SK-N-SH treated with all-trans-retinoic acid at 6 μM for 48 hours (cell line): ENCODE data around the gene SVIL.

Experiments
- CREB5 ChIP-seq: fragments of 250-450 bp; sonication (Bioruptor Pico); IDR thresholded peaks from 2 replicates; pipeline ENCODE4 v1.5.1; 2020; ENCODE audit warnings: low read depth, mild to moderate bottlenecking, moderate library complexity
- CSRNP3 ChIP-seq: fragments of 250-450 bp; sonication (Bioruptor Pico); IDR thresholded peaks from 2 replicates; pipeline ENCODE4 v1.5.1; 2021; ENCODE audit warnings: mild to moderate bottlenecking, moderate library complexity
- RARB ChIP-seq: fragments of 250-450 bp; sonication (Bioruptor Pico); IDR thresholded peaks from 2 replicates; pipeline ENCODE4 v1.8.0; 2021; ENCODE audit warnings: mild to moderate bottlenecking, moderate library complexity
- TCF4 ChIP-seq: fragments of 250-450 bp; sonication (Bioruptor Pico); IDR thresholded peaks from 2 replicates; pipeline ENCODE4 v1.8.0; 2021; ENCODE audit warnings: mild to moderate bottlenecking, moderate library complexity, borderline replicate concordance
- ZC3H10 ChIP-seq: fragments of 250-450 bp; sonication (Bioruptor Pico); IDR thresholded peaks from 2 replicates; pipeline ENCODE4 v1.5.1; 2021; ENCODE audit warnings: mild to moderate bottlenecking, moderate library complexity
- ZFP30 ChIP-seq: fragments of 450-650 bp; formaldehyde crosslinking; IDR thresholded peaks from 2 replicates; pipeline ENCODE4 v1.5.0; 2022; ENCODE audit warnings: mild to moderate bottlenecking, moderate library complexity
- ZNF565 ChIP-seq: fragments of 450-650 bp; formaldehyde crosslinking; conservative IDR thresholded peaks from 2 replicates; pipeline ENCODE4 v1.5.0; 2020; ENCODE audit warnings: low read depth, mild to moderate bottlenecking, moderate library complexity
- ZNF8 ChIP-seq: fragments of 450-650 bp; formaldehyde crosslinking; IDR thresholded peaks from 2 replicates; pipeline ENCODE4 v1.5.0; 2020; ENCODE audit warnings: mild to moderate bottlenecking, moderate library complexity

DNA sequence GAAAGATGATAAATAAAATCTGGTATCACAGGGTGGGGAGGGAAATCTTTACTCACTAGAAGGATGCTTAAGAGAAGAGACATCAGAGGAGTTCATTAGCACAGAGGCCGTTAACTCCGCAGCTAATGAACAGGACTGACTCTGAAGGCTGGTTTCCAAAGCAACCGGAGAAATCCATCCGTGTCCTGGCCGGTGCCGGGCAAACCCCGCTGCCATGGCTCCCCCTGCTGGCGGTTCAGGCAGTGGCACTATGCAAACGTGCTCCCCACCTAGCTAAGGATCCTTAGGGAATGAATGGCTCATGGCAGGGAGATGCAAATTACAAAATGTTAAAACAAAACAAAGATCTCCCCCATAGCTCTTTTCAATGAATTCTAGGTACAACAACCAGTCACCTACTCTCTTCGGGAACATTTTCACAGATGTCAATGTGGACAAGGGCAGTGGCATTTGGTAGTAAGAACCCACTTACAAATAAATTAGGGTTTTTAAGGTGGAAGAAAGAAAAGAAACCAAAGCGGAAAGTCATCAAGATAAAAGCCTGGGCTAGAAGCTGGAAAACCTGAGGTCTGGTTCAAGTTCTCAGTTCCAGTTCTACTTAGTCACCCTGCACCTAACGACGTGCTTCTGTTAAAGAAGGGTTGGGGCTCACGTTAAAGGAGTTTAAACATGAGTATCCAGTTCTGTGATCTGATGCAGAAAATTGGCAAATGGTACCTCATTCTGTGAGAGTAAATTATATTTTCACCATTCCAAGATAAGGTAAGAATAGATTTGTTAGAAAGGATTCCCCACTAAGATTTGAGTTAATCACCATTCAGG lies 138.2 kb downstream of the SVIL start:
- TF ChIP-seq ZNF8 (CRISPR knock-in tag) (no peak), ZC3H10 (no peak), ZFP30 (no peak), CSRNP3 (CRISPR knock-in tag) (no peak), TCF4 (CRISPR knock-in tag) (no peak), CREB5 (CRISPR knock-in tag) (no peak), ZNF565 (CRISPR knock-in tag) (no peak), RARB (CRISPR knock-in tag) (no peak)
